HG03103 (cell line): Measurements from ENCODE around the gene SPTBN2.
A peak's percentile ranks its signal among the peaks of the same experiment; 100 is the strongest.

Experiments
- ATAC-seq: cut with Tn5 transposase; IDR thresholded peaks from one replicate; pipeline ENCODE4 v1.9.1; 2021; ENCODE audit warnings: low read depth; ENCODE audit not compliant: unreplicated experiment

SPTBN2 gene

GRCh38 chr11:66686801-66687750, 41.9 kb downstream of the SPTBN2 start:
- no peak for ATAC-seq

GRCh38 chr11:66686100-66686785, 42.8 kb downstream of the SPTBN2 start:
- no peak for ATAC-seq

- no peak for ATAC-seq
Measured at GRCh38 chr11:66685276-66686099, 43.5 kb downstream of the SPTBN2 start.

- ATAC-seq: no peak
Measured at GRCh38 chr11:66684635-66685034, 44.4 kb downstream of the SPTBN2 start.

- no peak for ATAC-seq
Measured at GRCh38 chr11:66683877-66684276, 45.1 kb downstream of the SPTBN2 start.

GRCh38 chr11:66680966-66681645, 47.9 kb downstream of the SPTBN2 start:
- no peak for ATAC-seq

GRCh38 chr11:66677599-66678375, 51.2 kb downstream of the SPTBN2 start, which contains the start of gene RBM4B:
Gene RBM4B (minus strand): TSS chr11:66677887. CDS start chr11:66677079, 808 bp downstream.
- ATAC-seq: peak; percentile 80

GRCh38 chr11:66676931-66677598, 52.0 kb downstream of the SPTBN2 start:
- ATAC-seq: no peak

- ATAC-seq: no peak
Measured at GRCh38 chr11:66676282-66676919, 52.6 kb downstream of the SPTBN2 start.

GRCh38 chr11:66674964-66675602, 53.9 kb downstream of the SPTBN2 start:
- no peak for ATAC-seq

- no peak for ATAC-seq
Measured at GRCh38 chr11:66670816-66671215, 58.2 kb downstream of the SPTBN2 start.

- no peak for ATAC-seq
Measured at GRCh38 chr11:66665369-66665768, 63.6 kb downstream of the SPTBN2 start.

- no peak for ATAC-seq
Measured at GRCh38 chr11:66663741-66664296, 65.2 kb downstream of the SPTBN2 start.

GRCh38 chr11:66659763-66660162, 69.3 kb downstream of the SPTBN2 start:
- ATAC-seq: no peak

- ATAC-seq: no peak
Measured at GRCh38 chr11:66653123-66653522, 75.9 kb downstream of the SPTBN2 start.

- ATAC-seq: no peak
Measured at GRCh38 chr11:66652651-66653050, 76.4 kb downstream of the SPTBN2 start.

- no peak for ATAC-seq
Measured at GRCh38 chr11:66651016-66651415, 78.0 kb downstream of the SPTBN2 start.

GRCh38 chr11:66649903-66650302, 79.1 kb downstream of the SPTBN2 start:
- ATAC-seq: no peak
